ENCODE data around the gene GALNT3. TPM values are rescaled to one million over a fixed set of nuclear protein-coding genes. Genes with fewer than 3 reads are reported as not detected.

The GALNT3 gene
- total and polyA plus RNA-seq, 3 donors from 2014 or later, result 13.4 to 45.0 (median 16.6) TPM

DNA sequence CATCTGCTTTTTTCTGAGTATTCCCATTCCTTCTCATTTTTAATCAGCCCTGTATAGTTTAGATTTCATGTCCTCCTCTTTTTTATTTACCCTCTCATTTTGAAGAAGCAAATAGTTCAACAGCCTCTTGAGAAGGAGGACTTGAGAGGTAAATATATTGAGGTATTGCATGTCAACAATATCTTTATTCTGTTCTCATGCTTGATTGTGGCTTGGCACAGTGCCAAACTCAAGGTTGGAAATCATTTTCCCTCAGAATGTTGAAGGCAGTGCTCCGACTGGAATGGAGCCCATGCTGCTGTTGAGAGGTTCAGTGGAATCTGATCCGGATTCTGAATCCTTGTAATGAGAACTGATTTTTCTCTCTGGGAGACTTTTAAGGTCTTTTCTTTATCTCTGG is 31.0 kb upstream of the GALNT3 start:
- no peaks in the 10 kb centered on the region for H3K9me3 ChIP-seq
- H3K27me3 ChIP-seq, result no peaks in the 10 kb centered on the region
- no peak overlapping the region for H3K4me3 ChIP-seq
- 35 to 47% methylated on average over 2 of the region's 2 CpGs for WGBS, 2 donors
- TF ChIP-seq POLR2A (IDR thresholded peaks at IDR 0.05), result no peak
- TF ChIP-seq, protein P1, sequence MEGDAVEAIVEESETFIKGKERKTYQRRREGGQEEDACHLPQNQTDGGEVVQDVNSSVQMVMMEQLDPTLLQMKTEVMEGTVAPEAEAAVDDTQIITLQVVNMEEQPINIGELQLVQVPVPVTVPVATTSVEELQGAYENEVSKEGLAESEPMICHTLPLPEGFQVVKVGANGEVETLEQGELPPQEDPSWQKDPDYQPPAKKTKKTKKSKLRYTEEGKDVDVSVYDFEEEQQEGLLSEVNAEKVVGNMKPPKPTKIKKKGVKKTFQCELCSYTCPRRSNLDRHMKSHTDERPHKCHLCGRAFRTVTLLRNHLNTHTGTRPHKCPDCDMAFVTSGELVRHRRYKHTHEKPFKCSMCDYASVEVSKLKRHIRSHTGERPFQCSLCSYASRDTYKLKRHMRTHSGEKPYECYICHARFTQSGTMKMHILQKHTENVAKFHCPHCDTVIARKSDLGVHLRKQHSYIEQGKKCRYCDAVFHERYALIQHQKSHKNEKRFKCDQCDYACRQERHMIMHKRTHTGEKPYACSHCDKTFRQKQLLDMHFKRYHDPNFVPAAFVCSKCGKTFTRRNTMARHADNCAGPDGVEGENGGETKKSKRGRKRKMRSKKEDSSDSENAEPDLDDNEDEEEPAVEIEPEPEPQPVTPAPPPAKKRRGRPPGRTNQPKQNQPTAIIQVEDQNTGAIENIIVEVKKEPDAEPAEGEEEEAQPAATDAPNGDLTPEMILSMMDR (IDR thresholded peaks at IDR 0.05), result no peak
- H3K36me3 ChIP-seq (ENCODE audit: low read depth, missing control alignments), result no peaks in the 10 kb centered on the region
- H3K4me1 ChIP-seq, result peaks cover 9% of the 10 kb centered on the region
- intact Hi-C loops (cut with DNase I; ENCODE audit: low total_unique reads), result no loop called here
- H3K27ac ChIP-seq, result no peak overlapping the region
- no peak for DNase-seq

DNA sequence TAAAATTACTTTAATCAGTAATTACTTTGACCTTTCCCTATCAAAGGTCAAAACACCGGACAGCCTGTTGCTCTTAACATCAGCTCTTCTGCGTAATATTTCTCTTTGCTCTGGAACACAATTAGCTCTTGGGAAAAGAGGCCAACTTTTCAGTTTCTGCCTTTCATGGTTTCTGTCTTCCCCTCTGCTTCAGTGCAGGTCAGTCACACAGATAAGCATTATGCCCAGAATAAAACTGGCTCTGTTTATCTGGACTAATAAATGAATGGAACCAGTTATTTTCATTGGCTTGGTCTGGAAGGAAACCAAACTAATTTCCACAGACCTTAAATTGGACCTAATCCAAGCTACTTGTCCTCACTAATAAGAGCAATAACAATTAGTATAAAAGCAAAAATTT is 26.2 kb upstream of the GALNT3 start:
- no peak for DNase-seq
- no peak for TF ChIP-seq POLR2A (IDR thresholded peaks at IDR 0.05)
- TF ChIP-seq, protein P1 (IDR thresholded peaks at IDR 0.05), result no peak
- WGBS, 2 donors, result 21 to 22% methylated on average over 2 of the region's 2 CpGs
- no peak overlapping the region for H3K4me3 ChIP-seq
- H3K27ac ChIP-seq, result no peak overlapping the region
- intact Hi-C loops (cut with DNase I; ENCODE audit: low total_unique reads), result no loop called here
- H3K4me1 ChIP-seq, result peaks cover 13% of the 10 kb centered on the region
- no peaks in the 10 kb centered on the region for H3K27me3 ChIP-seq
- H3K36me3 ChIP-seq (ENCODE audit: low read depth, missing control alignments), result no peaks in the 10 kb centered on the region
- H3K9me3 ChIP-seq, result no peaks in the 10 kb centered on the region

DNA sequence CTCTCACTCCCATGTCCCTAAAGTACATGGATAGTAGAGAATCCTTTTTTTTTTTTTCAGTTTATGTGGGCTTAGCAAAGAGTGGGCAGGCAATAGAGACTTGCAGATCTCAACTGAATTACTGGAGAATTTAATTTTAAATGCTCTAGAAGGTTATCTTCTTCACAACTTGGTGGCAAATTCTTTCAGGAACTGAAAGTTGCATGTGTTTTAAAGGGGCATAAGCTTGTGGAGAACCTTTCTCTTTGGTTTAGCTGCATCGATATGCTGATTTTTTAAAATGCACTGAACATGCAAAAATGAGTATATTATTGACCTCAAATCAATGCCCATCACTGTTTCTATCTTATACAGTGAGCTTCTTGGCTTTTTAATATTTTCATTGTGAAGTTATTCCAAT is 24.9 kb upstream of the GALNT3 start:
- no peak overlapping the region for H3K4me3 ChIP-seq
- intact Hi-C loops (cut with DNase I; ENCODE audit: low total_unique reads), result no loop called here
- 87 to 96% methylated on average over 1 of the region's 1 CpG for WGBS, 2 donors
- peaks cover 13% of the 10 kb centered on the region for H3K4me1 ChIP-seq
- no peak overlapping the region for H3K27ac ChIP-seq
- H3K27me3 ChIP-seq, result no peaks in the 10 kb centered on the region
- DNase-seq, result no peak
- no peaks in the 10 kb centered on the region for H3K36me3 ChIP-seq (ENCODE audit: low read depth, missing control alignments)
- TF ChIP-seq, protein P1 (IDR thresholded peaks at IDR 0.05), result no peak
- no peak for TF ChIP-seq POLR2A (IDR thresholded peaks at IDR 0.05)
- H3K9me3 ChIP-seq, result no peaks in the 10 kb centered on the region

DNA sequence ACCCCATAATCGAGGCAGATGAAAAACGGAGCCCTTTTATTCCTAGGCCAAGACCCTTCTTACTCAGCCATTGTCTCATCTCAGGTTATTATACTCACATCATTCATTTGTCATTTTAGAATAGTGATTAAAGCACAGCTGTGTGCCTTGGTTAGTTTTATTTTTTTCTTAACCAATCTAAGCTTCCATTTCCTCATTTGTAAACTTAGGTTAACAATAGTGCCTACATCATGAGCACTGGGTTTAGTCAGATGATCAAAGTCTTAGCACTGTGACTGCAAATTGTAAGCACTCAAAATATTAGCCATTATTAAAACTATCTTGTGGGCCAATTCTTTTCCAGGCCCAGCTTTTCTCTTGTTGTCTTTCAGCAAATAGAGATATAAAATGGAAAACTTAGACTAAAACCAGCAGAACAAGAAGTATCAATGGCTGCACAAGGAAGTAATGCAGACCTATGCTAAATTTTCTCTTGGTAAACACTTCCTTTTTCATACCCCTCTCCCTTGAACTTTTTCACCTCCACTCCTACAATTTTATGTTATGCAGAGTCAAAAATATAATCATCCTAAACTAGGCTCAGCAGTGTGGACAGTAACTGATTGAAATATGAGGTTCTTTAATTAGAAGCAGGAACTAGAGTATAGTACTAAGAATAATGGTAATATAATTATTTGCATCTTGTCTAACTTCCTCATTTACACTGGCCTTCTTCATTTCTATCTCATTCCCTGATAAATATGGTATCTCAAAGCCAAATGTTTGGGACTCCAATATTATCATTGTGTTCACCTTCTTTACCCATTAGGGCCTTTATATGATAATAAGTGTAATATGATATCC is 21.5 kb upstream of the GALNT3 start:
- H3K27ac ChIP-seq, result no peak overlapping the region
- no peak for TF ChIP-seq POLR2A (IDR thresholded peaks at IDR 0.05)
- TF ChIP-seq, protein P1 (IDR thresholded peaks at IDR 0.05), result no peak
- H3K9me3 ChIP-seq, result no peaks in the 10 kb centered on the region
- no peaks in the 10 kb centered on the region for H3K36me3 ChIP-seq (ENCODE audit: low read depth, missing control alignments)
- peaks cover 9% of the 10 kb centered on the region for H3K4me1 ChIP-seq
- 87 to 94% methylated on average over 2 of the region's 2 CpGs for WGBS, 2 donors
- DNase-seq, result no peak
- intact Hi-C loops (cut with DNase I; ENCODE audit: low total_unique reads), result no loop called here
- no peaks in the 10 kb centered on the region for H3K27me3 ChIP-seq
- H3K4me3 ChIP-seq, result no peak overlapping the region

DNA sequence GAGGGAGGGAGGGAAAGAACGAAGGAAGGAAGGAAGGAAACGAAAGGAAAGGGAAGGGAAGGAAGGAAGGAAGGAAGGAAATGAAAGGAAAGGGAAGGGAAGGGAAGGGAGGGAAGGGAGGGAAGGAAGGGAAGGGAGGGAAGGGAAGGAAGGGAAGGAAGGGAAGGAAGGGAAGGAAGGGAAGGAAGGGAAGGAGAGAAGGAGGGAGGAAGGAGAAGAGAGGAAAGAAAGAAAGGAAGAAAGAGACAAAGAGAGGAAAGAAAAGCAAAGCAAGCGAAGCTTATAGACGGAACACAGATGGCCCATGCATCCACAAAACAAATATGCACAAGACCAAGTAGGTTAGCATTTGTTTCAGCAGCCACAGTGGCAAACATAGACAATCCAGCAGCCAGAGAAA is 20.4 kb upstream of the GALNT3 start:
- no peaks in the 10 kb centered on the region for H3K9me3 ChIP-seq
- TF ChIP-seq, protein P1 (IDR thresholded peaks at IDR 0.05), result no peak
- TF ChIP-seq POLR2A (IDR thresholded peaks at IDR 0.05), result no peak
- H3K27me3 ChIP-seq, result no peaks in the 10 kb centered on the region
- DNase-seq, result no peak
- WGBS, 2 donors, result 83 to 96% methylated on average over 4 of the region's 4 CpGs
- intact Hi-C loops (cut with DNase I; ENCODE audit: low total_unique reads), result no loop called here
- H3K4me3 ChIP-seq, result no peak overlapping the region
- H3K27ac ChIP-seq, result no peak overlapping the region
- no peaks in the 10 kb centered on the region for H3K36me3 ChIP-seq (ENCODE audit: low read depth, missing control alignments)
- H3K4me1 ChIP-seq, result no peaks in the 10 kb centered on the region
